Retina (tissue), 1 donor: ENCODE measurements around the gene GNB1L.
"Not testable (repeated sequence)": the region's sequence is repeated elsewhere in the genome, so short reads cannot be mapped to it uniquely, and the experiment has no call there.

Experiments
- DNase-seq: peaks from one replicate; pipeline ENCODE4 v3.0.0-alpha.2; 2016

Gene GNB1L

GRCh38 chr22:19791894-19792293 is 62.8 kb downstream of the GNB1L start:
- no peak for DNase-seq

DNA sequence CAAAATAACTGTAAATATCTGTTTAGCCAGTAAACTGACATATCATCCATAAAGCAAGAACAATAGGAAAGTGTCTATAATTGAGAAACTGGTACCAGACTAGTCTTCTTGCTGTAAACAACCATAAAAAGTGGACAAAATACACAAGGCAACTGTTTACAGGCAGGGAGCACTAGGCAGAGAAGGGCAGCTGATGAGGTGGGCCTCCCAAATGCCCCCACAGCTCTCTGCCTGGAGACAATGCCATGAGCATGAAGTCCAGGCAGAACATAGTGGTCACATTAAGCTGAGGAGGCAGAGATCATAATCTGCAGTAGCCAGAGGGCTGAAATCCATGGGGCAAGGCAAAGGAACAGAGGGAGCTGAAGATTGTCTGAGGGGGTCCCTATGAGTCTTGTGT is 63.4 kb downstream of the GNB1L start:
- no peak for DNase-seq

DNA sequence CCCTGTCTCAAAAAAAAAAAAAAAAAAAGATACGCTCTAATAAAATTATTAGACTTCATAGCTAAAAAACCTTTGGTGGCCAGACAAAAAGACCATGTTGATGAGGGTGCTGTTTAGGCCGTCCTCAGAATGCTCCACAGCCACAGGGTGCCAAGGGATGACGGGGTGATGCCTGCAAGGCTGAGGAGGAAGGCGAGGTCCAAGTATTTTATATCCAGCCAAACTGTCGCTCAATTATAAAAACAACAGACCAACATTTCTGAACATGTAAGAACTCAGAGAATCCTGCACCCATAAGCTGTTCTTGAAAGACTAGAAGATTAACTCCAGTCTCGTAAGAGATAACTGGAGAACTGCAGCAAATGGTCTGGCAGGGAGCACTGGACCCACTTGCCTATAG is 64.8 kb downstream of the GNB1L start:
- no peak for DNase-seq

DNA sequence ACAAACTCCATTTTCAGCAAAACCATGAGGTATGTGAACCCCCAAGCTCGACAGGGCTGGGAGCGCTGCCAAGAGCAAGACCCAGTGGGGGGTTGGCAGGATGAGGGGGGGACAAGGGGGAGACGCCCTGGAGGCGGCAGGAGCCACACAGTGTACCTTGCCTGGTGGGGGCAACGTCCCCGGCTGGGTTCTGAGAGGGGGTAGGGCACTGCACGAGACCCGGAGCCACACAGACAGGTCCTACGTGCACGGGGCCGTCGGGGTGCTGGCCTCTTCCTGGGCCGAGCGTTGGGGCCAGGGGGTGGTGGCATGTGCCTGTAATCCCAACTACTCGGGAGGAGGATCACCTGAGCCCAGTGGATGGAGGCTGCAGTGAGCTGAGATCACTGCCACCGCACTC is 65.3 kb downstream of the GNB1L start:
- DNase-seq: no peak

GRCh38 chr22:19788661-19789225 is 65.9 kb downstream of the GNB1L start:
- DNase-seq: no peak

DNA sequence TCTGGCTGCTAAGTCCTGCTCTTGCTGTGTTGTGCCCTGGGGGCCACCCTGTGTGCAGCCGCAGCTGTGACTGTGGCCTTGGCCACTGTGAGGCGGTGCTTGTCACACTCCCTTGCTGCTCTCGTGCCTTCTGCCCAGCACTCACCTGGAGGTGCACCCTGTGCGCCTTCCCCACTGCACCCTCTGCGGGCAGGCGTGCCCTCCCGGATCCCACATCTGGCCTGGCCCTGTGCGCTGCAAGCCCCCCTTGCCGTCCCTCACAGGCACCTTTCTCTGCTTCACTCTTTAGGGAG is 66.9 kb downstream of the GNB1L start:
- DNase-seq: no peak

- DNase-seq: no peak
Measured at GRCh38 chr22:19786959-19787848, 67.5 kb downstream of the GNB1L start.

DNA sequence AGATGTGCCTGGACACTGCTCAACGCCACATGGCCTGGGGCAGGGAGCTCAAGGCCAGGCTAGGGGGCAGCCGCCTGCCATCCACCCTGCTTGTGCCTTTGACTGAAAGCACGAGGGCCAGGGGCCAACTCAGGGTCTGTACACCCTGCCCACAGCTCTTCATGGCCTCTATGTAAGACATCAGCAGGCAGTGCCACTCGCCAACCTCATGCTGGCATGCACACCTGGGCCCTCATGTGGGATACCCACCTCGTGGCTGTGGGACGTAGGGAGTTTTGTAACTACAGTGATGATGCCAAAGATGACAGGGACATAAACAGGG is 68.4 kb downstream of the GNB1L start:
- no peak for DNase-seq

DNA sequence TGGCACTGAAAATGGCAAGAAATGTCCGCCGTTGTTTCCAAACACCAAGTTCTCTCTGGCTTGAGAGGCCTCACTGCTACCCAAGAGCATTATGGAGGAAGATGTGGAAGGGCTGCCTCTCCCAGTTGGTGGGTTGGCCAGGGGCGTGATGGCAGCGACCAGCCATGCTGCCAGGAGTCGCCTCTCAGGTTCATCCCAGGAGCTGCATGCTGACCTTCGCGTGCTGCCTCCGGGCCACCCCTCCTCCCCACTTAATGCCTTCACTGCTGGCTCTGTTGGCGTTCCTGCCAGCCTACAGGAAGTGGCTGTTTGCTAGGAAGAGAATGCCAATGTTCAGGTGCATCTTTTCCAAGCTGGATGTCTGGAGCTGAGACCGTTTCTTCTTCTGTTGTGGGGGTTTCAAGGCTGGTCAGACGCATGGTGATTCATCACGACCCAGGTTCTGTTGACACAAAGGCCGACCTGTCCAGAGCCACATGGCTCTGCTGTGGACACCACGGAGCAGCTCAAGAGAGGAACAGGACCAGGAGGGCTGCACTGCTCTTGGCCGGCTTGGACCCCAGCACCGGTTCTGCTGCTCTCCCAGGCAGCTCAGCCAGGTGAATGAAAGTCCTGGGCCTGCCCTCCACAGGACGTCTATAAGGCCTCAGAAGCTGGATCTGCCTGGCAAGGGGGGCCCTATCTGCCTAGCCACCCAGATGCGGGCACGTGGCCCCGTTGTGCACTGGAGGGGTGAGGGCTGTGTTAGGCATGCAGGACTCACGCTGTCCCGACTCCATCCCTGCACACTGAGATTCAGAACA is 69.0 kb downstream of the GNB1L start:
- no peak for DNase-seq

DNA sequence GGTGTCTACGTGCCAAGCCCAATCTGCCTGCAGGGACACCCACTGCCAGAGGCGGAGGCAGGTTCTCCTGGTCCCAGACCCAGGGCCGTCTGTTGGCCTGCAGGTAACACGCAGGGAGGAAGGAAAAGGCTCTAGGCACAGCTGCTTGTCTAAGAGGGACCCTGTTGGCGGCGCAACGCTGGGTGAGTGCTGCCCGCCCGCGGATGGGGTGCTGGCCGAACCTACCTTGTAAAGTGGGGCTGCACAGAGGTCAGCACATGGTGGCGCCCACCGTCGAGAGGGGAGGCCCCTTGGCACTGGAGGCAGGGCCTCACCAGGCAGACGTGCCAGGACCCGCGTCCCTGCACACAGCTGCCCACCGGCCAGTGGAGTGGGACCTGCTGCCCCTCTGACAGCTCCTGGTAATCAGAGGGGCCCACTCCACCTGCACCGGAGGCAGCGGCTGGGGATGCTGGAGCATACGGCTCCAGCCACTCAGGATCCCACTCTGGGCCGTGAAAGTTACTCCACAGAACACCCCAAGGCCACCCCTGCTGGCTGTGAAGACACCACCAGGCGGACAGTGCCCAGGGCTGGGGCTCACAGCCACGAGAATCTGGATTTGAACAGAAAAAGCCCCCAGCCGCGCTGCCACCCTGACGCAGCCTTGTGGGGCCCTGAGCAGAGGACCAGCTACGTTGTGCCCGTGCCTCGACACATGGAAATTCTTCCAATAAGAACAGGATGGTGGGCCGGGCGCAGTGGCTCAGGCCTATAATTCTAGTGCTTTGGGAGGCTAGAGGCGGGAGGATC is 70.1 kb downstream of the GNB1L start:
- DNase-seq: no peak

DNA sequence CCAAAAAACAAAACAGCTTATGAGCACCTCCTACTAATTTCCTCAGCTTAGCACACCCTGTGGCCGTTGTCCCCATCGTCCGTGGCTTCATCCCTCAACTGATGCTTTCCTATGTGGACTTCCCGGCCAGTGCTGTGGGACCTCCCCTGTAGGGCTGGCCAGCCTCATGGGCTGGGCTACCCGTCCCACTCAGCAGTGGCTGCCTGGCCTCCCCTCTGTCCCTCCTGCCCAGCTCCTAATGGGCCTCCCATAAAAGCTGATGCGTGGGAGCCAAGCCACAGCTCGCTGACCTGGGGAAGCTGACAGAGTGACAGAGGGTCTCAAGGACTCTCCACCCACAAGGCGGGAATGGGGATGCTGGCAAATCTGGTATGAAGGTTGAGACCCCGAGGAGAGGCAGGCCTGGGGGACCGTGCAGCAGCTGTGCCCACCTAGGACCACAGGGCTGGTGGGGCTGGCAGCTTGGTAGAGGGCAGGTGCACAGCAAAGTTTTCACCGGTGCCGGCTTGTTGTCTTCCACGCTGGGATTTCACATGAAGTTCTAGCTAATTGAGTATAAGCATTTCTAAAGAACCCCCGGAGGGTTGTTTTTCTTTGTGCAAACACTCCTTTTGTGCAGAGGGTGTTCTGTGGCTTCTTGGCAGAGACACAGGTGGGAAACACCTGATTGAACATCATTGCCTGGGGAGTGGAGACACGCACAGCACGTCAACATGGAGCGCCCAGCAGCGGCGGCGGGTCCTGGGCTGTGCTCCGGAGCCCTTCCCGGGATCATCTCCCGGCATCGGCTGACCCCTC is 70.9 kb downstream of the GNB1L start:
- DNase-seq: no peak

GRCh38 chr22:19782533-19782932 is 72.1 kb downstream of the GNB1L start:
- no peak for DNase-seq

DNA sequence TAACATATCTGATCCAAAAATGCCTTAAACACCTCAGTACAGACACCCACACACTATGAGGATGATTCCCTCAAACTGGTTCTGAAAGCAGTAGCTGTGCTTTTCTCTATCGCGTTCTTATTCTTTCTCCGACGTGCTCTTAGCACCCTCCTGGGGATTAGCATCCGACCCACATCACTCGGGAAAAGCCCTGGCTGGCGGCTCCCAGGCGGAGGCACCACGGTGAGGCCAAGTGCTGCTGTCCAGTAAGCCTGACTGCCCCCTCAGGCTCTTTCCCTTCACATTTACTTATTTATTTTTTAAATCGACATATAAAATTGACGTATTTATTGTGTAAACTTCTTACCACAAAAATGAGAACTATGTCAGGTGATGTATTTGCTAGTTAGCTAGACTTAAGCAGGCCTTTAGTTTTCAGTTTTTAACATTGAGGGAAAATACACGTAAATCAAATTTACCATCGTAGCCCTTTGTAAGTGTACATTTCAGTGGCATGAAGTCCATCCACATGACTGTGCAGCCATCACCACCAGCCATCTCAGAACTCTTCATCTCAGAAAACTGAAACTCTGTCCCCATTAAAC is 74.9 kb downstream of the GNB1L start:
- DNase-seq: no peak

- DNase-seq: no peak
Measured at GRCh38 chr22:19779011-19779421, 75.7 kb downstream of the GNB1L start.

GRCh38 chr22:19777192-19777591 is 77.5 kb downstream of the GNB1L start:
- not testable (repeated sequence) for DNase-seq

- DNase-seq: no peak
Measured at GRCh38 chr22:19776433-19777031, 78.1 kb downstream of the GNB1L start.

GRCh38 chr22:19775496-19776325 is 79.0 kb downstream of the GNB1L start:
- no peak for DNase-seq

DNA sequence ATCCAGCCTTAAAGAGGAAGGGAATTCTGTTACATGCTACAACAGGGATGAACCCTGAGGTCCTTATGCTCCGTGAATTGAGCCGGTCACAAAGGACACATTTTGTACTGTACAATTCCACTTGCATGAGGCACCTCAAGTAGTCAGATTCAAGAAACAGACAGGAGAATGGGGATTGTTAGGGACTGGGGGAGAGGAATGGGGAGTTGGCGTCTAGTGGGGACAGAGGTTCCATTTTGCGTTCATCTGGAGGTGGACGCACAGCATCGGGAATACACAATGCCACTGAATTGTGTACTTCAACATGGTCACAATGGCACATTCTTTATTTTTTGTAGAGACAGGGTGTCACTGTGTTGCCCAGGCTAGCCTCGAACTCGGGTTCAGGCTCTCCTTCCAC is 80.0 kb downstream of the GNB1L start:
- no peak for DNase-seq

DNA sequence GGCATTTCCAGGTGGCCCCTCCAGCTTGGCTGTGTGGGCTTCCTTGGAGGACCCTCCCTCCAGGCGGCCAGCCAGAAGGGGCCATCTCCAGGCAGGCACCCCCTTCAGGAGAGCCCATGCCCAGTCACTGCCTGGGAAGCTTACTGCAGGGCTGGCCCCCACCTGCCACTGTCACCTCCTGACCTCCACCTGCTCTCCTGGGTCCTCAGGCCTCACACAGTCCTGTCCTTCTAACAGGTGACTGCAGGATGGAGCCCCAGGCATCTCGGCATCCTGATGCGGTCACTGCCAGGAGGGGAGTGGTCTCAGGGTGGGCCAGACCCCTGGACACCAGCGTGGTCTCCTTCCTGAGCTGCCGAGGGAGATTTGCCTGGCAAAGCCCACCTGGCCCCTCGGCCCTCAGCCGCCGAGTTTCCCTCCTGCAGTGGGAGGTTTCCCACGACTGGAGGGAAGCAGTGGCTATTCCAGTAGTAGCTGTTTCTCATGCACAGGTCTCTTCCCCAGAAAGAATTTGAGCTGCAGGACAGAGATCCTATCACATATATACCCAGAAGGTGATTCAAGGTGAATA is 81.1 kb downstream of the GNB1L start:
- no peak for DNase-seq
